Gastrocnemius medialis (tissue), 4 donors: Measurements from ENCODE around the gene KLHL29. TPM values are rescaled to one million over a fixed set of nuclear protein-coding genes. Genes with fewer than 3 reads are reported as not detected.

Experiments
- ATAC-seq, 2 donors: fragments of 150-250 bp; one replicate each; pipeline ENCODE4 v1.9.1; 2016
- DNase-seq, 2 donors: peaks; one replicate each; pipeline ENCODE4 v3.0.0-alpha.2; 2019
- H3K27ac ChIP-seq, 4 donors: fragments of 200-600 bp; sonication (generic); 1 replicate in 1 of 4; 2 replicates in 3 of 4; pipeline ENCODE4 v1.5.1; 2016 to 2018; ENCODE audit warnings: mild to moderate bottlenecking in 2 of 4, moderate library complexity in 1 of 4
- H3K27me3 ChIP-seq, 3 donors: fragments of 200-600 bp; sonication (generic) in 2 of 3; 1 replicate in 1 of 3; 2 replicates in 2 of 3; pipeline versions ENCODE4 v1.5.1 to v1.6.0; 2016 to 2019; ENCODE audit warnings: mild to moderate bottlenecking in 1 of 3, moderate library complexity in 1 of 3
- H3K36me3 ChIP-seq, 2 donors: fragments of 200-600 bp; sonication (generic) in 1 of 2; one replicate each; pipeline ENCODE4 v1.5.1; 2017 to 2018
- H3K4me1 ChIP-seq, 2 donors: fragments of 200-600 bp; sonication (generic) in 1 of 2; one replicate each; pipeline ENCODE4 v1.5.1; 2016 to 2017; ENCODE audit warnings: mild to moderate bottlenecking in 2 of 2
- H3K4me3 ChIP-seq, 4 donors: fragments of 200-600 bp; sonication (generic) in 3 of 4; 1 replicate in 1 of 4; 2 replicates in 3 of 4; pipeline ENCODE4 v1.5.1; 2016 to 2019; ENCODE audit warnings: mild to moderate bottlenecking in 2 of 4
- H3K9me3 ChIP-seq, 3 donors: fragments of 200-600 bp; sonication (generic) in 2 of 3; 1 replicate in 1 of 3; 2 replicates in 2 of 3; pipeline ENCODE4 v1.5.1; 2016 to 2019
- POLR2A ChIP-seq, 2 donors: fragments of 450-650 bp; IDR thresholded peaks; one replicate each; pipeline ENCODE4 v1.6.1; 2017; ENCODE audit warnings: antibody characterized with exemption in 2 of 2, mild to moderate bottlenecking in 2 of 2, moderate library complexity in 2 of 2
- in situ Hi-C, 4 donors: fragments of 200-750 bp; cut with MboI; loops; one replicate each; pipeline versions ENCODE4 v1.15.0 to v1.8.0; 2017; ENCODE audit warnings: low sequenced_read_pairs in 4 of 4
- intact Hi-C: fragments of 100-400 bp; cut with DNase I; formaldehyde crosslinking; loops from one replicate; pipeline ENCODE4 v1.15.1; 2023; ENCODE audit warnings: low total_unique reads
- total RNA-seq, 4 donors: library from RNA; depleted of rRNA; stranded (reverse); fragments of >200 nt; gene quantifications; one replicate each; pipeline versions ENCODE4 v1.1.0 to v1.2.3, GENCODE V29; 2016
- TF ChIP-seq, protein P1 (sequence below), 5 experiments: fragments of 450-650 bp in 3 of 5; fragments of 200-600 bp in 2 of 5; sonication (generic) in 2 of 5; IDR thresholded peaks in 4 of 5; conservative IDR thresholded peaks in 1 of 5; 1 replicate in 4 of 5; 2 replicates in 1 of 5; pipeline ENCODE4 v1.5.1; 2016 to 2019; ENCODE audit warnings: antibody characterized with exemption in 5 of 5, mild to moderate bottlenecking in 3 of 5, moderate library complexity in 3 of 5

The KLHL29 gene
- total RNA-seq, 4 donors from 2014 or later, result 4.3 to 24.9 (median 8.7) TPM

- H3K27me3 ChIP-seq, result no peaks in the 10 kb centered on the region
- H3K9me3 ChIP-seq, result no peaks in the 10 kb centered on the region
- DNase-seq (no peak), ATAC-seq (peak; percentile 28 to 42)
- H3K36me3 ChIP-seq, result no peaks in the 10 kb centered on the region
- TF ChIP-seq POLR2A (IDR thresholded peaks at IDR 0.05), result no peak
- TF ChIP-seq, protein P1, sequence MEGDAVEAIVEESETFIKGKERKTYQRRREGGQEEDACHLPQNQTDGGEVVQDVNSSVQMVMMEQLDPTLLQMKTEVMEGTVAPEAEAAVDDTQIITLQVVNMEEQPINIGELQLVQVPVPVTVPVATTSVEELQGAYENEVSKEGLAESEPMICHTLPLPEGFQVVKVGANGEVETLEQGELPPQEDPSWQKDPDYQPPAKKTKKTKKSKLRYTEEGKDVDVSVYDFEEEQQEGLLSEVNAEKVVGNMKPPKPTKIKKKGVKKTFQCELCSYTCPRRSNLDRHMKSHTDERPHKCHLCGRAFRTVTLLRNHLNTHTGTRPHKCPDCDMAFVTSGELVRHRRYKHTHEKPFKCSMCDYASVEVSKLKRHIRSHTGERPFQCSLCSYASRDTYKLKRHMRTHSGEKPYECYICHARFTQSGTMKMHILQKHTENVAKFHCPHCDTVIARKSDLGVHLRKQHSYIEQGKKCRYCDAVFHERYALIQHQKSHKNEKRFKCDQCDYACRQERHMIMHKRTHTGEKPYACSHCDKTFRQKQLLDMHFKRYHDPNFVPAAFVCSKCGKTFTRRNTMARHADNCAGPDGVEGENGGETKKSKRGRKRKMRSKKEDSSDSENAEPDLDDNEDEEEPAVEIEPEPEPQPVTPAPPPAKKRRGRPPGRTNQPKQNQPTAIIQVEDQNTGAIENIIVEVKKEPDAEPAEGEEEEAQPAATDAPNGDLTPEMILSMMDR (IDR thresholded peaks at IDR 0.05 in 4 of 5, conservative IDR thresholded peaks at IDR 0.05 in 1 of 5), result no peak
- intact Hi-C loops (loop anchor here (1.0 to 5.0 kb wide), 5 partner anchors 41 to 319 kb away; partner anchors contain the start of gene KLHL29), in situ Hi-C loops (loop anchor here in 1 of 4 donors (10.0 kb wide), 2 partner anchors 89 to 319 kb away; no protein-coding TSS in a partner anchor)
- peak overlapping the region; percentile 80 to 97 (median 90) for H3K27ac ChIP-seq
- H3K4me3 ChIP-seq, result no peak overlapping the region
- H3K4me1 ChIP-seq, result peaks cover 30 to 43% of the 10 kb centered on the region in 2 donors
Observed at GRCh38 chr2:23425885-23426262, 40.9 kb downstream of the KLHL29 start.

GRCh38 chr2:23426263-23426905, 41.4 kb downstream of the KLHL29 start:
- peak; percentile 94 to 96 for DNase-seq
- H3K27me3 ChIP-seq, result no peaks in the 10 kb centered on the region
- peak overlapping the region; percentile 80 to 97 (median 90) for H3K27ac ChIP-seq
- peak overlapping the region in 2 of 4 donors; percentile 14 to 29 for H3K4me3 ChIP-seq
- intact Hi-C loops (loop anchor here (1.0 to 5.0 kb wide), 5 partner anchors 42 to 318 kb away; partner anchors contain the start of gene KLHL29), in situ Hi-C loops (loop anchor here in 1 of 4 donors (10.0 kb wide), 2 partner anchors 88 to 318 kb away; no protein-coding TSS in a partner anchor)
- TF ChIP-seq POLR2A (IDR thresholded peaks at IDR 0.05), result peak in 1 of 2 donors; percentile 10
- TF ChIP-seq, protein P1 (IDR thresholded peaks at IDR 0.05 in 4 of 5, conservative IDR thresholded peaks at IDR 0.05 in 1 of 5), result no peak
- peak; percentile 79 for ATAC-seq
- H3K9me3 ChIP-seq, result no peaks in the 10 kb centered on the region
- H3K36me3 ChIP-seq, result no peaks in the 10 kb centered on the region
- peaks cover 30 to 43% of the 10 kb centered on the region in 2 donors for H3K4me1 ChIP-seq

GRCh38 chr2:23427350-23427749, 42.4 kb downstream of the KLHL29 start:
- peak; percentile 7 to 17 for ATAC-seq
- H3K4me1 ChIP-seq, result peaks cover 30 to 43% of the 10 kb centered on the region in 2 donors
- intact Hi-C loops, result loop anchor here (2.0 to 5.0 kb wide), 3 partner anchors 43 to 317 kb away; partner anchors contain the start of gene KLHL29
- H3K9me3 ChIP-seq, result no peaks in the 10 kb centered on the region
- TF ChIP-seq, protein P1 (IDR thresholded peaks at IDR 0.05 in 4 of 5, conservative IDR thresholded peaks at IDR 0.05 in 1 of 5), result no peak
- TF ChIP-seq POLR2A (IDR thresholded peaks at IDR 0.05), result no peak
- no peak overlapping the region for H3K4me3 ChIP-seq
- H3K27me3 ChIP-seq, result no peaks in the 10 kb centered on the region
- DNase-seq, result peak in 1 of 2 donors; percentile 61
- H3K27ac ChIP-seq, result peak overlapping the region; percentile 80 to 97 (median 90)
- no peaks in the 10 kb centered on the region for H3K36me3 ChIP-seq
- in situ Hi-C loops, result loop anchor here in 1 of 4 donors (10.0 kb wide), 2 partner anchors 87 to 317 kb away; no protein-coding TSS in a partner anchor

GRCh38 chr2:23427976-23428375, 43.0 kb downstream of the KLHL29 start:
- Histone ChIP-seq H3K36me3 (no peaks in the 10 kb centered on the region), H3K9me3 (no peaks in the 10 kb centered on the region), H3K4me1 (peaks cover 30 to 43% of the 10 kb centered on the region in 2 donors), H3K4me3 (no peak overlapping the region), H3K27ac (peak overlapping the region; percentile 80 to 97 (median 90)), H3K27me3 (no peaks in the 10 kb centered on the region)
- TF ChIP-seq POLR2A (IDR thresholded peaks at IDR 0.05), result no peak
- TF ChIP-seq, protein P1 (IDR thresholded peaks at IDR 0.05 in 4 of 5, conservative IDR thresholded peaks at IDR 0.05 in 1 of 5), result no peak
- DNase-seq (peak; percentile 86 to 89), ATAC-seq (peak; percentile 48 to 51)
- in situ Hi-C loops (loop anchor here in 1 of 4 donors (10.0 kb wide), 2 partner anchors 87 to 317 kb away; no protein-coding TSS in a partner anchor), intact Hi-C loops (loop anchor here (2.0 to 5.0 kb wide), 3 partner anchors 43 to 317 kb away; partner anchors contain the start of gene KLHL29)
